Liver (tissue), 9 donors: ENCODE data around the gene FALEC. TPM values are rescaled to one million over a fixed set of nuclear protein-coding genes. Genes with fewer than 3 reads are reported as not detected.
A peak's percentile ranks its signal among the peaks of the same experiment; 100 is the strongest.

Experiments used
- DNase-seq: peaks from one replicate; pipeline ENCODE4 v3.0.0-alpha.2; 2017; ENCODE audit warnings: low spot score
- H3K27ac ChIP-seq, 2 donors: one replicate each; pipeline ENCODE4 v1.7.0; 2013; ENCODE audit warnings: inconsistent platforms in 2 of 2, low read length in 2 of 2, control low read depth in 1 of 2, low read depth in 1 of 2, mild to moderate bottlenecking in 1 of 2
- H3K27me3 ChIP-seq, 4 donors: one replicate each; pipeline versions ENCODE4 v1.6.1 to v1.7.0; 2013; ENCODE audit warnings: low read length in 3 of 4, inconsistent platforms in 1 of 4, mild to moderate bottlenecking in 1 of 4, moderate library complexity in 1 of 4; ENCODE audit not compliant: control insufficient read depth in 4 of 4, insufficient read depth in 4 of 4
- H3K36me3 ChIP-seq, 4 donors: one replicate each; pipeline versions ENCODE4 v1.6.1 to v1.7.0; 2013; ENCODE audit warnings: low read length in 3 of 4, mild to moderate bottlenecking in 3 of 4, low read depth in 1 of 4, moderate library complexity in 1 of 4; ENCODE audit not compliant: control insufficient read depth in 4 of 4, insufficient read depth in 3 of 4
- H3K4me1 ChIP-seq, 4 donors: one replicate each; pipeline versions ENCODE4 v1.6.1 to v1.7.0; 2013; ENCODE audit warnings: low read length in 3 of 4, mild to moderate bottlenecking in 3 of 4, moderate library complexity in 1 of 4; ENCODE audit not compliant: control insufficient read depth in 4 of 4, insufficient read depth in 4 of 4
- H3K4me3 ChIP-seq, 3 donors: one replicate each; pipeline versions ENCODE4 v1.6.1 to v1.7.0; 2013; ENCODE audit warnings: low read length in 3 of 3, control low read depth in 1 of 3, low read depth in 1 of 3, mild to moderate bottlenecking in 1 of 3
- H3K9ac ChIP-seq, 2 donors: one replicate each; pipeline ENCODE4 v1.7.0; 2013; ENCODE audit warnings: low read length in 2 of 2, mild to moderate bottlenecking in 2 of 2, moderate library complexity in 2 of 2, control low read depth in 1 of 2, low read depth in 1 of 2
- H3K9me3 ChIP-seq, 4 donors: one replicate each; pipeline versions ENCODE4 v1.6.1 to v1.7.0; 2013; ENCODE audit warnings: low read length in 3 of 4; ENCODE audit not compliant: control insufficient read depth in 4 of 4
- EGR1 ChIP-seq, 2 donors: IDR thresholded peaks; 2 replicates each; pipeline ENCODE4 v1.6.1; 2016 to 2018; ENCODE audit warnings: antibody characterized with exemption in 2 of 2, low read depth in 2 of 2
- FOXA1 ChIP-seq: IDR thresholded peaks from 2 replicates; pipeline ENCODE4 v1.6.1; 2016; ENCODE audit warnings: antibody characterized with exemption
- FOXA2 ChIP-seq: IDR thresholded peaks from 2 replicates; pipeline ENCODE4 v1.6.1; 2016; ENCODE audit warnings: antibody characterized with exemption
- GABPA ChIP-seq, 2 donors: IDR thresholded peaks in 1 of 2; conservative IDR thresholded peaks in 1 of 2; 2 replicates each; pipeline ENCODE4 v1.6.1; 2016; ENCODE audit warnings: antibody characterized with exemption in 2 of 2, mild to moderate bottlenecking in 1 of 2, moderate library complexity in 1 of 2
- HNF4A ChIP-seq, 2 donors: conservative IDR thresholded peaks; 2 replicates each; pipeline ENCODE4 v1.6.1; 2016; ENCODE audit warnings: antibody characterized with exemption in 2 of 2, mild to moderate bottlenecking in 2 of 2
- HNF4G ChIP-seq: IDR thresholded peaks from 2 replicates; pipeline ENCODE4 v1.6.1; 2016; ENCODE audit warnings: antibody characterized with exemption
- JUND ChIP-seq, 2 donors: IDR thresholded peaks; 2 replicates each; pipeline ENCODE4 v1.6.1; 2016; ENCODE audit warnings: antibody characterized with exemption in 2 of 2
- NR2F2 ChIP-seq: IDR thresholded peaks from 2 replicates; pipeline ENCODE4 v1.6.1; 2016; ENCODE audit warnings: antibody characterized with exemption
- RAD21 ChIP-seq, 2 donors: IDR thresholded peaks; 2 replicates each; pipeline ENCODE4 v1.6.1; 2016; ENCODE audit warnings: antibody characterized with exemption in 2 of 2, mild to moderate bottlenecking in 2 of 2
- RXRA ChIP-seq, 2 donors: IDR thresholded peaks; 2 replicates each; pipeline ENCODE4 v1.6.1; 2017 to 2018; ENCODE audit warnings: antibody characterized with exemption in 2 of 2, mild to moderate bottlenecking in 1 of 2
- SP1 ChIP-seq: IDR thresholded peaks from 2 replicates; pipeline ENCODE4 v1.6.1; 2018; ENCODE audit warnings: antibody characterized with exemption, mild to moderate bottlenecking
- TAF1 ChIP-seq: conservative IDR thresholded peaks from 2 replicates; pipeline ENCODE4 v1.6.1; 2016; ENCODE audit warnings: antibody characterized with exemption, mild to moderate bottlenecking
- YY1 ChIP-seq: IDR thresholded peaks from 2 replicates; pipeline ENCODE4 v1.6.1; 2016; ENCODE audit warnings: antibody characterized with exemption, mild to moderate bottlenecking
- whole genome bisulfite sequencing: extraction: QIAGEN DNeasy Blood & Tissue Kit; methylation state at CpG from one replicate; pipeline ENCODE4 v1.1.7; 2013; 5-methylcytosine and 5-hydroxymethylcytosine counted together
- polyA plus RNA-seq, 2 donors: library from polyadenylated mRNA; stranded (reverse) in 1 of 2; unstranded in 1 of 2; fragments of 200-250 nt in 1 of 2; fragments of >200 nt in 1 of 2; fragmentation: Nextera tagmentation in 1 of 2; extraction: Ambion mirVana in 1 of 2; gene quantifications; one replicate each; pipeline versions ENCODE4 v1.2.1 to v1.2.3, GENCODE V29; 2013 to 2015
- total RNA-seq, 2 donors: library from RNA; depleted of rRNA; stranded (reverse); fragments of >200 nt; gene quantifications; one replicate each; pipeline ENCODE4 v1.2.3, GENCODE V29; 2014
- TF ChIP-seq, protein P1 (sequence below): IDR thresholded peaks from 2 replicates; pipeline ENCODE4 v1.6.1; 2016; ENCODE audit warnings: antibody characterized with exemption, mild to moderate bottlenecking
- TF ChIP-seq, protein P2 (sequence below): fragments of 150-350 bp; IDR thresholded peaks from 2 replicates; pipeline ENCODE4 v1.5.1; 2017; ENCODE audit warnings: improper control_type of control experiment, low read depth, low read length; ENCODE audit not compliant: missing input control
- TF ChIP-seq, protein P3 (sequence below): IDR thresholded peaks from 2 replicates; pipeline ENCODE4 v1.6.1; 2016; ENCODE audit warnings: antibody characterized with exemption
- TF ChIP-seq, protein P4 (sequence below): IDR thresholded peaks from 2 replicates; pipeline ENCODE4 v1.6.1; 2016; ENCODE audit warnings: antibody characterized with exemption
- TF ChIP-seq, protein P5 (sequence below): IDR thresholded peaks from 2 replicates; pipeline ENCODE4 v1.6.1; 2016; ENCODE audit warnings: antibody characterized with exemption
- donor health status: healthy.
- donor health status: healthy.
- donor health status: healthy.
- donor health status: healthy.
- donor health status: healthy.

FALEC gene
- total and polyA plus RNA-seq, 4 donors: not detected

DNA sequence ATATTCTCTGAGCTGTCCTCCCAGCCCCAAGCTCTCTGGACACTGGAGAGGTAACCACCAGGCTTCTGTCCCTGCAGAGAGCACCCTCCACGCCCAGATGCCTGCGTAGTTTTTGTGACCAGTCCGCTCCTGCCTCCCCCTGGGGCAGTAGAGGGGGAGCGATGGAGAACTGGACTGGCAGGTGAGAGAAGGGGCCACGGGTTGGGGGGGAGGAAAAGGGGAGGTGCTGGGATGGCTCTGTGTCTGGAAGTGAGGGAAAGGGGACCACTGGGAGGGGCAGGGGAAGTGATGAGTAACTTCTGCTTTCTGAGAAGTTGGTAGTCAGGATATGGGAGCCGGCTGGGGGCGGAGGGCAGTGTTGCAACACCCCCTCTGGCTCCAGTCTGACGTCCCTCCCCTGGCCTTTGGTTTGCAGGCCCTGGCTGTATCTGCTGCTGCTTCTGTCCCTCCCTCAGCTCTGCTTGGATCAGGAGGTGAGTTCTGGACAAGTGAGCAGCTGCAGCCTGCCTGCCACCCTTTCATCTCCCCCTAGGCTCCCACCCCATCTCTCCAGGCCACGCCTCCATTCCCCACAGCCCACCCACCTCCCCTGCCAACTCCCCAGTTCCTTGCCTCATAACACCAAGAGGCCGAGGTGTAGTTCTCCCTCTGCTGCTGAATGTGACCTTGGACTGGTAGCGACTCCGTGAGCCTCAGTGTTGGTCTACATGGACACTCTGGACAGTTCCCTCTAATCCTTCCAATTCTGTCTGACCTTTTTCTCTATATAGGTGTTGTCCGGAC lies 36.8 kb downstream of the FALEC start:
- Histone ChIP-seq H3K4me1 (peaks cover 14 to 40% (median 26%) of the 10 kb centered on the region in 4 donors), H3K27ac (peak overlapping the region; percentile 80), H3K36me3 (peaks cover 0 to 11% (median 4%) of the 10 kb centered on the region in 4 donors), H3K9me3 (no peaks in the 10 kb centered on the region), H3K27me3 (no peaks in the 10 kb centered on the region), H3K4me3 (no peak overlapping the region), H3K9ac (peak overlapping the region in 1 of 2 donors; percentile 30)
- TF ChIP-seq FOXA2 (no peak), GABPA (IDR thresholded peaks at IDR 0.05 in 1 of 2, conservative IDR thresholded peaks at IDR 0.05 in 1 of 2) (peak in 1 of 2 donors; percentile 45), HNF4A (conservative IDR thresholded peaks at IDR 0.05) (peak; percentile 71 to 73), SP1 (peak; percentile 79), TAF1 (no peak), RXRA (IDR thresholded peaks at IDR 0.05) (peak; percentile 53 to 64), JUND (IDR thresholded peaks at IDR 0.05) (peak in 1 of 2 donors; percentile 40), EGR1 (IDR thresholded peaks at IDR 0.05; ENCODE audit: low read depth in 2 of 2) (peak in 1 of 2 donors; percentile 63), RAD21 (IDR thresholded peaks at IDR 0.05) (peak in 1 of 2 donors; percentile 62), NR2F2 (no peak), HNF4G (no peak), FOXA1 (no peak), YY1 (peak; percentile 24)
- TF ChIP-seq, protein P1, sequence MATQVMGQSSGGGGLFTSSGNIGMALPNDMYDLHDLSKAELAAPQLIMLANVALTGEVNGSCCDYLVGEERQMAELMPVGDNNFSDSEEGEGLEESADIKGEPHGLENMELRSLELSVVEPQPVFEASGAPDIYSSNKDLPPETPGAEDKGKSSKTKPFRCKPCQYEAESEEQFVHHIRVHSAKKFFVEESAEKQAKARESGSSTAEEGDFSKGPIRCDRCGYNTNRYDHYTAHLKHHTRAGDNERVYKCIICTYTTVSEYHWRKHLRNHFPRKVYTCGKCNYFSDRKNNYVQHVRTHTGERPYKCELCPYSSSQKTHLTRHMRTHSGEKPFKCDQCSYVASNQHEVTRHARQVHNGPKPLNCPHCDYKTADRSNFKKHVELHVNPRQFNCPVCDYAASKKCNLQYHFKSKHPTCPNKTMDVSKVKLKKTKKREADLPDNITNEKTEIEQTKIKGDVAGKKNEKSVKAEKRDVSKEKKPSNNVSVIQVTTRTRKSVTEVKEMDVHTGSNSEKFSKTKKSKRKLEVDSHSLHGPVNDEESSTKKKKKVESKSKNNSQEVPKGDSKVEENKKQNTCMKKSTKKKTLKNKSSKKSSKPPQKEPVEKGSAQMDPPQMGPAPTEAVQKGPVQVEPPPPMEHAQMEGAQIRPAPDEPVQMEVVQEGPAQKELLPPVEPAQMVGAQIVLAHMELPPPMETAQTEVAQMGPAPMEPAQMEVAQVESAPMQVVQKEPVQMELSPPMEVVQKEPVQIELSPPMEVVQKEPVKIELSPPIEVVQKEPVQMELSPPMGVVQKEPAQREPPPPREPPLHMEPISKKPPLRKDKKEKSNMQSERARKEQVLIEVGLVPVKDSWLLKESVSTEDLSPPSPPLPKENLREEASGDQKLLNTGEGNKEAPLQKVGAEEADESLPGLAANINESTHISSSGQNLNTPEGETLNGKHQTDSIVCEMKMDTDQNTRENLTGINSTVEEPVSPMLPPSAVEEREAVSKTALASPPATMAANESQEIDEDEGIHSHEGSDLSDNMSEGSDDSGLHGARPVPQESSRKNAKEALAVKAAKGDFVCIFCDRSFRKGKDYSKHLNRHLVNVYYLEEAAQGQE: peak; percentile 34
- TF ChIP-seq, protein P2, sequence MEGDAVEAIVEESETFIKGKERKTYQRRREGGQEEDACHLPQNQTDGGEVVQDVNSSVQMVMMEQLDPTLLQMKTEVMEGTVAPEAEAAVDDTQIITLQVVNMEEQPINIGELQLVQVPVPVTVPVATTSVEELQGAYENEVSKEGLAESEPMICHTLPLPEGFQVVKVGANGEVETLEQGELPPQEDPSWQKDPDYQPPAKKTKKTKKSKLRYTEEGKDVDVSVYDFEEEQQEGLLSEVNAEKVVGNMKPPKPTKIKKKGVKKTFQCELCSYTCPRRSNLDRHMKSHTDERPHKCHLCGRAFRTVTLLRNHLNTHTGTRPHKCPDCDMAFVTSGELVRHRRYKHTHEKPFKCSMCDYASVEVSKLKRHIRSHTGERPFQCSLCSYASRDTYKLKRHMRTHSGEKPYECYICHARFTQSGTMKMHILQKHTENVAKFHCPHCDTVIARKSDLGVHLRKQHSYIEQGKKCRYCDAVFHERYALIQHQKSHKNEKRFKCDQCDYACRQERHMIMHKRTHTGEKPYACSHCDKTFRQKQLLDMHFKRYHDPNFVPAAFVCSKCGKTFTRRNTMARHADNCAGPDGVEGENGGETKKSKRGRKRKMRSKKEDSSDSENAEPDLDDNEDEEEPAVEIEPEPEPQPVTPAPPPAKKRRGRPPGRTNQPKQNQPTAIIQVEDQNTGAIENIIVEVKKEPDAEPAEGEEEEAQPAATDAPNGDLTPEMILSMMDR: no peak
- TF ChIP-seq, protein P3, sequence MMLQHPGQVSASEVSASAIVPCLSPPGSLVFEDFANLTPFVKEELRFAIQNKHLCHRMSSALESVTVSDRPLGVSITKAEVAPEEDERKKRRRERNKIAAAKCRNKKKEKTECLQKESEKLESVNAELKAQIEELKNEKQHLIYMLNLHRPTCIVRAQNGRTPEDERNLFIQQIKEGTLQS: peak; percentile 58
- TF ChIP-seq, protein P4, sequence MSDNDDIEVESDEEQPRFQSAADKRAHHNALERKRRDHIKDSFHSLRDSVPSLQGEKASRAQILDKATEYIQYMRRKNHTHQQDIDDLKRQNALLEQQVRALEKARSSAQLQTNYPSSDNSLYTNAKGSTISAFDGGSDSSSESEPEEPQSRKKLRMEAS: no peak
- TF ChIP-seq, protein P5, sequence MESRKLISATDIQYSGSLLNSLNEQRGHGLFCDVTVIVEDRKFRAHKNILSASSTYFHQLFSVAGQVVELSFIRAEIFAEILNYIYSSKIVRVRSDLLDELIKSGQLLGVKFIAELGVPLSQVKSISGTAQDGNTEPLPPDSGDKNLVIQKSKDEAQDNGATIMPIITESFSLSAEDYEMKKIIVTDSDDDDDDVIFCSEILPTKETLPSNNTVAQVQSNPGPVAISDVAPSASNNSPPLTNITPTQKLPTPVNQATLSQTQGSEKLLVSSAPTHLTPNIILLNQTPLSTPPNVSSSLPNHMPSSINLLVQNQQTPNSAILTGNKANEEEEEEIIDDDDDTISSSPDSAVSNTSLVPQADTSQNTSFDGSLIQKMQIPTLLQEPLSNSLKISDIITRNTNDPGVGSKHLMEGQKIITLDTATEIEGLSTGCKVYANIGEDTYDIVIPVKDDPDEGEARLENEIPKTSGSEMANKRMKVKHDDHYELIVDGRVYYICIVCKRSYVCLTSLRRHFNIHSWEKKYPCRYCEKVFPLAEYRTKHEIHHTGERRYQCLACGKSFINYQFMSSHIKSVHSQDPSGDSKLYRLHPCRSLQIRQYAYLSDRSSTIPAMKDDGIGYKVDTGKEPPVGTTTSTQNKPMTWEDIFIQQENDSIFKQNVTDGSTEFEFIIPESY: no peak
- WGBS: 35% methylated on average over 13 of the region's 13 CpGs
- peak; percentile 71 for DNase-seq
